ENCODE measurements around the gene LIPC. TPM values are rescaled to one million over a fixed set of nuclear protein-coding genes. Genes with fewer than 3 reads are reported as not detected.

LIPC gene
- total and polyA plus RNA-seq, 9 of the 15 experiments (the other 6 are each of a cell fraction or from before 2014, with no cell fraction given), result 0.07 to 0.41 (median 0.11) TPM; not detected in 2

- no peak for TF ChIP-seq PBX2 (CRISPR knock-in tag; IDR thresholded peaks at IDR 0.05; ENCODE audit: low read depth)
- TF ChIP-seq PBX2 (tag; conservative IDR thresholded peaks at IDR 0.05; ENCODE audit: low read depth), result no peak
- TF ChIP-seq, protein P1, sequence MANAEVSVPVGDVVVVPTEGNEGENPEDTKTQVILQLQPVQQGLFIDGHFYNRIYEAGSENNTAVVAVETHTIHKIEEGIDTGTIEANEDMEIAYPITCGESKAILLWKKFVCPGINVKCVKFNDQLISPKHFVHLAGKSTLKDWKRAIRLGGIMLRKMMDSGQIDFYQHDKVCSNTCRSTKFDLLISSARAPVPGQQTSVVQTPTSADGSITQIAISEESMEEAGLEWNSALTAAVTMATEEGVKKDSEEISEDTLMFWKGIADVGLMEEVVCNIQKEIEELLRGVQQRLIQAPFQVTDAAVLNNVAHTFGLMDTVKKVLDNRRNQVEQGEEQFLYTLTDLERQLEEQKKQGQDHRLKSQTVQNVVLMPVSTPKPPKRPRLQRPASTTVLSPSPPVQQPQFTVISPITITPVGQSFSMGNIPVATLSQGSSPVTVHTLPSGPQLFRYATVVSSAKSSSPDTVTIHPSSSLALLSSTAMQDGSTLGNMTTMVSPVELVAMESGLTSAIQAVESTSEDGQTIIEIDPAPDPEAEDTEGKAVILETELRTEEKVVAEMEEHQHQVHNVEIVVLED (CRISPR knock-in tag; IDR thresholded peaks at IDR 0.05), result no peak
- TF ChIP-seq MAFK (IDR thresholded peaks at IDR 0.05; ENCODE audit: low read length), result 0 out of 2 replicates have a peak, but pooled peaks have one; percentile 2
- TF ChIP-seq GATAD2A (IDR thresholded peaks at IDR 0.05), result no peak
- no peak for TF ChIP-seq DPF2 (IDR thresholded peaks at IDR 0.05)
- TF ChIP-seq, protein P2, sequence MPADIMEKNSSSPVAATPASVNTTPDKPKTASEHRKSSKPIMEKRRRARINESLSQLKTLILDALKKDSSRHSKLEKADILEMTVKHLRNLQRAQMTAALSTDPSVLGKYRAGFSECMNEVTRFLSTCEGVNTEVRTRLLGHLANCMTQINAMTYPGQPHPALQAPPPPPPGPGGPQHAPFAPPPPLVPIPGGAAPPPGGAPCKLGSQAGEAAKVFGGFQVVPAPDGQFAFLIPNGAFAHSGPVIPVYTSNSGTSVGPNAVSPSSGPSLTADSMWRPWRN (IDR thresholded peaks at IDR 0.05; ENCODE audit: low read depth), result no peak
- TF ChIP-seq ZNF696 (CRISPR knock-in tag; conservative IDR thresholded peaks at IDR 0.05), result no peak
- no peak for TF ChIP-seq SMARCC2 (IDR thresholded peaks at IDR 0.05; ENCODE audit: low read depth)
- TF ChIP-seq, protein P3, sequence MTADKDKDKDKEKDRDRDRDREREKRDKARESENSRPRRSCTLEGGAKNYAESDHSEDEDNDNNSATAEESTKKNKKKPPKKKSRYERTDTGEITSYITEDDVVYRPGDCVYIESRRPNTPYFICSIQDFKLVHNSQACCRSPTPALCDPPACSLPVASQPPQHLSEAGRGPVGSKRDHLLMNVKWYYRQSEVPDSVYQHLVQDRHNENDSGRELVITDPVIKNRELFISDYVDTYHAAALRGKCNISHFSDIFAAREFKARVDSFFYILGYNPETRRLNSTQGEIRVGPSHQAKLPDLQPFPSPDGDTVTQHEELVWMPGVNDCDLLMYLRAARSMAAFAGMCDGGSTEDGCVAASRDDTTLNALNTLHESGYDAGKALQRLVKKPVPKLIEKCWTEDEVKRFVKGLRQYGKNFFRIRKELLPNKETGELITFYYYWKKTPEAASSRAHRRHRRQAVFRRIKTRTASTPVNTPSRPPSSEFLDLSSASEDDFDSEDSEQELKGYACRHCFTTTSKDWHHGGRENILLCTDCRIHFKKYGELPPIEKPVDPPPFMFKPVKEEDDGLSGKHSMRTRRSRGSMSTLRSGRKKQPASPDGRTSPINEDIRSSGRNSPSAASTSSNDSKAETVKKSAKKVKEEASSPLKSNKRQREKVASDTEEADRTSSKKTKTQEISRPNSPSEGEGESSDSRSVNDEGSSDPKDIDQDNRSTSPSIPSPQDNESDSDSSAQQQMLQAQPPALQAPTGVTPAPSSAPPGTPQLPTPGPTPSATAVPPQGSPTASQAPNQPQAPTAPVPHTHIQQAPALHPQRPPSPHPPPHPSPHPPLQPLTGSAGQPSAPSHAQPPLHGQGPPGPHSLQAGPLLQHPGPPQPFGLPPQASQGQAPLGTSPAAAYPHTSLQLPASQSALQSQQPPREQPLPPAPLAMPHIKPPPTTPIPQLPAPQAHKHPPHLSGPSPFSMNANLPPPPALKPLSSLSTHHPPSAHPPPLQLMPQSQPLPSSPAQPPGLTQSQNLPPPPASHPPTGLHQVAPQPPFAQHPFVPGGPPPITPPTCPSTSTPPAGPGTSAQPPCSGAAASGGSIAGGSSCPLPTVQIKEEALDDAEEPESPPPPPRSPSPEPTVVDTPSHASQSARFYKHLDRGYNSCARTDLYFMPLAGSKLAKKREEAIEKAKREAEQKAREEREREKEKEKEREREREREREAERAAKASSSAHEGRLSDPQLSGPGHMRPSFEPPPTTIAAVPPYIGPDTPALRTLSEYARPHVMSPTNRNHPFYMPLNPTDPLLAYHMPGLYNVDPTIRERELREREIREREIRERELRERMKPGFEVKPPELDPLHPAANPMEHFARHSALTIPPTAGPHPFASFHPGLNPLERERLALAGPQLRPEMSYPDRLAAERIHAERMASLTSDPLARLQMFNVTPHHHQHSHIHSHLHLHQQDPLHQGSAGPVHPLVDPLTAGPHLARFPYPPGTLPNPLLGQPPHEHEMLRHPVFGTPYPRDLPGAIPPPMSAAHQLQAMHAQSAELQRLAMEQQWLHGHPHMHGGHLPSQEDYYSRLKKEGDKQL (CRISPR knock-in tag; IDR thresholded peaks at IDR 0.05; ENCODE audit: borderline replicate concordance), result no peak
- TF ChIP-seq ATF3 (IDR thresholded peaks at IDR 0.05), result no peak
- no peak for TF ChIP-seq ATF3 (CRISPR knock-in tag; conservative IDR thresholded peaks at IDR 0.05)
- no peak for TF ChIP-seq ZBTB9 (CRISPR knock-in tag; IDR thresholded peaks at IDR 0.05)
- TF ChIP-seq ZNF316 (IDR thresholded peaks at IDR 0.05), result peak; percentile 68
- TF ChIP-seq ZC3H8 (IDR thresholded peaks at IDR 0.05), result no peak
- TF ChIP-seq MAFG (tag; conservative IDR thresholded peaks at IDR 0.05), result peak; percentile 65
- no peak for TF ChIP-seq ZFP36 (IDR thresholded peaks at IDR 0.05; ENCODE audit: low read depth, low read length, partially characterized antibody)
Measured at GRCh38 chr15:58392141-58392540, 39.6 kb upstream of the LIPC start (continued).
